H9 (cell line): ENCODE results near the gene KRT86. TPM values are rescaled to one million over a fixed set of nuclear protein-coding genes. Genes with fewer than 3 reads are reported as not detected.

Experiments
- DNase-seq: peaks from one replicate; pipeline ENCODE4 v3.0.0-alpha.2; 2017
- H2AFZ ChIP-seq: one replicate; pipeline ENCODE4 v1.6.1; 2013; ENCODE audit warnings: mild to moderate bottlenecking, low read length, control low read depth, moderate library complexity
- H2AK5ac ChIP-seq: 2 replicates; pipeline ENCODE4 v1.6.1; 2013; ENCODE audit warnings: low read length, control low read depth, mixed read lengths; ENCODE audit not compliant: insufficient read length
- H2BK120ac ChIP-seq: one replicate; pipeline ENCODE4 v1.6.1; 2013; ENCODE audit warnings: low read depth, mild to moderate bottlenecking, low read length, control low read depth, inconsistent platforms; ENCODE audit not compliant: poor library complexity, severe bottlenecking
- H2BK12ac ChIP-seq: 2 replicates; pipeline ENCODE4 v1.6.1; 2013; ENCODE audit warnings: low read length, control low read depth, mixed read lengths, low read depth; ENCODE audit not compliant: insufficient read length
- H2BK15ac ChIP-seq: 2 replicates; pipeline ENCODE4 v1.6.1; 2013; ENCODE audit warnings: low read depth, low read length, control low read depth
- H2BK20ac ChIP-seq: one replicate; pipeline ENCODE4 v1.6.1; 2013; ENCODE audit warnings: low read depth, mild to moderate bottlenecking, low read length, control low read depth, inconsistent platforms; ENCODE audit not compliant: poor library complexity, severe bottlenecking
- H2BK5ac ChIP-seq: 2 replicates; pipeline ENCODE4 v1.6.1; 2013; ENCODE audit warnings: low read length, control low read depth, mixed read lengths; ENCODE audit not compliant: insufficient read length
- H3K14ac ChIP-seq: 2 replicates; pipeline ENCODE4 v1.6.1; 2013; ENCODE audit warnings: low read length, control low read depth; ENCODE audit not compliant: insufficient read depth
- H3K18ac ChIP-seq: 2 replicates; pipeline ENCODE4 v1.6.1; 2013; ENCODE audit warnings: low read depth, mild to moderate bottlenecking, mixed read lengths, low read length, control low read depth; ENCODE audit not compliant: insufficient read length
- H3K23ac ChIP-seq: 2 replicates; pipeline ENCODE4 v1.6.1; 2013; ENCODE audit warnings: low read length, control low read depth, mixed read lengths, low read depth; ENCODE audit not compliant: insufficient read length
- H3K23me2 ChIP-seq: 2 replicates; pipeline ENCODE4 v1.6.1; 2013; ENCODE audit warnings: low read depth, mild to moderate bottlenecking, mixed read lengths, low read length, control low read depth; ENCODE audit not compliant: insufficient read length, poor library complexity, severe bottlenecking
- H3K27ac ChIP-seq: 2 replicates; pipeline ENCODE4 v1.5.1; 2013; ENCODE audit warnings: low read length, control low read depth, mixed read lengths, low read depth; ENCODE audit not compliant: insufficient read length
- H3K27me3 ChIP-seq: 2 replicates; pipeline ENCODE4 v1.6.1; 2013; ENCODE audit warnings: low read length, control low read depth, inconsistent platforms; ENCODE audit not compliant: insufficient read depth
- H3K4ac ChIP-seq: 2 replicates; pipeline ENCODE4 v1.6.1; 2013; ENCODE audit warnings: low read depth, mild to moderate bottlenecking, control low read depth, inconsistent platforms, low read length, moderate library complexity
- H3K4me1 ChIP-seq: 2 replicates; pipeline ENCODE4 v1.6.1; 2013; ENCODE audit warnings: low read length, control low read depth, inconsistent platforms; ENCODE audit not compliant: insufficient read depth
- H3K4me2 ChIP-seq: 2 replicates; pipeline ENCODE4 v1.6.1; 2013; ENCODE audit warnings: low read length, control low read depth, mixed read lengths; ENCODE audit not compliant: insufficient read length, insufficient read depth
- H3K56ac ChIP-seq: 2 replicates; pipeline ENCODE4 v1.6.1; 2013; ENCODE audit warnings: low read depth, mild to moderate bottlenecking, mixed read lengths, low read length, control low read depth; ENCODE audit not compliant: insufficient read length
- H3K79me1 ChIP-seq: 2 replicates; pipeline ENCODE4 v1.6.1; 2013; ENCODE audit warnings: low read depth, mild to moderate bottlenecking, moderate library complexity, low read length, control low read depth, inconsistent platforms; ENCODE audit not compliant: insufficient read depth, poor library complexity, severe bottlenecking
- H3K79me2 ChIP-seq: 2 replicates; pipeline ENCODE4 v1.6.1; 2013; ENCODE audit warnings: low read length, control low read depth, inconsistent platforms; ENCODE audit not compliant: insufficient read depth
- H3K9ac ChIP-seq: 2 replicates; pipeline ENCODE4 v1.6.1; 2013; ENCODE audit warnings: low read length, control low read depth, mixed read lengths; ENCODE audit not compliant: insufficient read length; ENCODE audit errors: extremely low read depth
- H3K9me3 ChIP-seq: one replicate; pipeline ENCODE4 v1.6.1; 2013; ENCODE audit warnings: low read depth, low read length, inconsistent platforms; ENCODE audit not compliant: control insufficient read depth
- H3T11ph ChIP-seq: one replicate; pipeline ENCODE4 v1.6.1; 2013; ENCODE audit warnings: mild to moderate bottlenecking, low read length, control low read depth, inconsistent platforms
- H4K20me1 ChIP-seq: one replicate; pipeline ENCODE4 v1.6.1; 2013; ENCODE audit not compliant: control insufficient read depth, insufficient read length, insufficient read depth
- H4K5ac ChIP-seq: 2 replicates; pipeline ENCODE4 v1.6.1; 2013; ENCODE audit warnings: low read depth, mild to moderate bottlenecking, mixed read lengths, low read length, control low read depth; ENCODE audit not compliant: insufficient read length
- H4K8ac ChIP-seq: replicated peaks from 2 replicates; pipeline ENCODE4 v1.6.1; 2013; ENCODE audit warnings: low read length, control low read depth, mixed read lengths, low read depth; ENCODE audit not compliant: insufficient read length
- H4K91ac ChIP-seq: 2 replicates; pipeline ENCODE4 v1.6.1; 2013; ENCODE audit warnings: low read depth, mild to moderate bottlenecking, moderate library complexity, mixed read lengths, low read length, control low read depth; ENCODE audit not compliant: insufficient read length
- H3K27ac Mint-ChIP-seq, 3 experiments: 2 replicates in 2 of 3; 3 replicates in 1 of 3; pipeline ENCODE4 v1.8.0; 2020 to 2021; ENCODE audit warnings: mixed read lengths in 3 of 3, mild to moderate bottlenecking in 1 of 3, moderate library complexity in 1 of 3
- H3K27me3 Mint-ChIP-seq: 2 replicates; pipeline ENCODE4 v1.8.0; 2021; ENCODE audit warnings: low read depth, mild to moderate bottlenecking, moderate library complexity, mixed read lengths
- H3K36me3 Mint-ChIP-seq, 3 experiments: 2 replicates in 2 of 3; 3 replicates in 1 of 3; pipeline ENCODE4 v1.8.0; 2020 to 2021; ENCODE audit warnings: low read depth in 3 of 3, mixed read lengths in 3 of 3; ENCODE audit not compliant: insufficient read depth in 1 of 3
- H3K4me1 Mint-ChIP-seq, 2 experiments: 2 replicates each; pipeline ENCODE4 v1.8.0; 2020; ENCODE audit warnings: mixed read lengths in 2 of 2
- H3K4me3 Mint-ChIP-seq, 2 experiments: 2 replicates in 1 of 2; 3 replicates in 1 of 2; pipeline ENCODE4 v1.8.0; 2020 to 2021; ENCODE audit warnings: mild to moderate bottlenecking in 2 of 2, mixed read lengths in 2 of 2, moderate library complexity in 1 of 2
- H3K9me3 Mint-ChIP-seq, 2 experiments: 2 replicates in 1 of 2; 3 replicates in 1 of 2; pipeline ENCODE4 v1.8.0; 2020; ENCODE audit warnings: mild to moderate bottlenecking in 2 of 2, mixed read lengths in 2 of 2, moderate library complexity in 1 of 2
- CTCF ChIP-seq: fragments of 200-600 bp; sonication (generic); conservative IDR thresholded peaks from 3 replicates; pipeline ENCODE4 v1.8.0; 2021; ENCODE audit warnings: antibody characterized with exemption, mild to moderate bottlenecking
- WGBS: extraction: QIAGEN DNeasy Blood & Tissue Kit; methylation state at CpG from one replicate; pipeline ENCODE4 v1.1.7; 2013; ENCODE audit warnings: missing lambda C conversion rate, low lambda C conversion rate, mixed read lengths; ENCODE audit not compliant: insufficient read length; ENCODE audit errors: extremely low coverage; 5-methylcytosine and 5-hydroxymethylcytosine counted together
- total RNA-seq: library from RNA; stranded (reverse); gene quantifications from 2 replicates; pipeline ENCODE4 v1.2.1, GENCODE V29; 2021

KRT86 gene
- total RNA-seq, 1 experiment from 2014 or later, result not detected

- no peak overlapping the region for H3K23ac ChIP-seq
- DNase-seq, result peak; percentile 58
- no peak overlapping the region for H3T11ph ChIP-seq
- no peak overlapping the region for H3K4me2 ChIP-seq
- no peak overlapping the region for H2BK5ac ChIP-seq
- H3K23me2 ChIP-seq, result no peaks in the 10 kb centered on the region
- no peaks in the 10 kb centered on the region for H3K4me1 ChIP-seq
- H2BK15ac ChIP-seq, result no peak overlapping the region
- 0 out of 4 replicates have a peak, but pooled peaks cover 0 to 2% of the 10 kb centered on the region in 2 experiments for H3K4me1 Mint-ChIP-seq
- no peaks in the 10 kb centered on the region for H3K79me2 ChIP-seq
- no peak overlapping the region for H4K91ac ChIP-seq
- H3K27ac ChIP-seq, result no peak overlapping the region
- H3K56ac ChIP-seq, result no peak overlapping the region
- H3K9ac ChIP-seq, result no peak overlapping the region
- H2BK20ac ChIP-seq, result no peak overlapping the region
- H3K9me3 ChIP-seq, result no peaks in the 10 kb centered on the region
- no peaks in the 10 kb centered on the region for H4K20me1 ChIP-seq
- H3K79me1 ChIP-seq, result no peaks in the 10 kb centered on the region
- H2BK12ac ChIP-seq, result no peak overlapping the region
- no CpG with 5 or more reads among the region's 11 CpGs for WGBS
- no peak overlapping the region for H3K4me3 Mint-ChIP-seq
- no peaks in the 10 kb centered on the region for H3K36me3 Mint-ChIP-seq
- no peak overlapping the region for H2AFZ ChIP-seq
- no peak overlapping the region for H2BK120ac ChIP-seq
- H3K14ac ChIP-seq, result no peak overlapping the region; the same call in 1 of the 2 replicates
- no peak overlapping the region for H3K4ac ChIP-seq
- no peak overlapping the region for H4K8ac ChIP-seq
- H3K27me3 ChIP-seq, result no peaks in the 10 kb centered on the region
- H3K27me3 Mint-ChIP-seq, result peaks cover 34% of the 10 kb centered on the region
- peak overlapping the region in 1 of 3 experiments; percentile 67; a peak in 1 of 7 replicates for H3K27ac Mint-ChIP-seq
- no peak overlapping the region for H2AK5ac ChIP-seq
- no peak overlapping the region for H3K18ac ChIP-seq
- TF ChIP-seq CTCF, result peak; percentile 43; the same call in 1 of the 3 replicates
- no peaks in the 10 kb centered on the region for H3K9me3 Mint-ChIP-seq
- no peak overlapping the region for H4K5ac ChIP-seq
Measured at GRCh38 chr12:52319097-52319496, 44.7 kb downstream of the KRT86 start.
